ENCODE data around the gene HS3ST1.
"Not testable (repeated sequence)": the region's sequence is repeated elsewhere in the genome, so short reads cannot be mapped to it uniquely, and the experiment has no call there.

The HS3ST1 gene

GRCh38 chr4:11397819-11398610, 30.7 kb downstream of the HS3ST1 start:
- DNase-seq = no peak

GRCh38 chr4:11397146-11397545, 31.5 kb downstream of the HS3ST1 start:
- no peak for DNase-seq

- DNase-seq = no peak
Observed at GRCh38 chr4:11393551-11393950, 35.1 kb downstream of the HS3ST1 start.

GRCh38 chr4:11384072-11384471, 44.6 kb downstream of the HS3ST1 start:
- DNase-seq = not testable (repeated sequence)

- no peak for DNase-seq
Observed at GRCh38 chr4:11376571-11376970, 52.1 kb downstream of the HS3ST1 start.

- DNase-seq = no peak
Observed at GRCh38 chr4:11376146-11376545, 52.5 kb downstream of the HS3ST1 start.

GRCh38 chr4:11368701-11369115, 60.0 kb downstream of the HS3ST1 start:
- no peak for DNase-seq

GRCh38 chr4:11367371-11367770, 61.3 kb downstream of the HS3ST1 start:
- DNase-seq = no peak

GRCh38 chr4:11366859-11367258, 61.8 kb downstream of the HS3ST1 start:
- DNase-seq = no peak

- DNase-seq = no peak
Observed at GRCh38 chr4:11365039-11365438, 63.7 kb downstream of the HS3ST1 start.

GRCh38 chr4:11359591-11359990, 69.1 kb downstream of the HS3ST1 start:
- DNase-seq = no peak

GRCh38 chr4:11355226-11355625, 73.5 kb downstream of the HS3ST1 start:
- no peak for DNase-seq

- DNase-seq = no peak
Observed at GRCh38 chr4:11354531-11354930, 74.2 kb downstream of the HS3ST1 start.

GRCh38 chr4:11348449-11349088, 80.1 kb downstream of the HS3ST1 start:
- no peak for DNase-seq

GRCh38 chr4:11344916-11345315, 83.8 kb downstream of the HS3ST1 start:
- no peak for DNase-seq

GRCh38 chr4:11343536-11343935, 85.2 kb downstream of the HS3ST1 start:
- DNase-seq = no peak
